ENCODE results near the gene SKA3. TPM values are rescaled to one million over a fixed set of nuclear protein-coding genes. Genes with fewer than 3 reads are reported as not detected.

The SKA3 gene
- total and polyA plus RNA-seq, 2 donors from 2014 or later: 0.47 to 1.9 TPM

DNA sequence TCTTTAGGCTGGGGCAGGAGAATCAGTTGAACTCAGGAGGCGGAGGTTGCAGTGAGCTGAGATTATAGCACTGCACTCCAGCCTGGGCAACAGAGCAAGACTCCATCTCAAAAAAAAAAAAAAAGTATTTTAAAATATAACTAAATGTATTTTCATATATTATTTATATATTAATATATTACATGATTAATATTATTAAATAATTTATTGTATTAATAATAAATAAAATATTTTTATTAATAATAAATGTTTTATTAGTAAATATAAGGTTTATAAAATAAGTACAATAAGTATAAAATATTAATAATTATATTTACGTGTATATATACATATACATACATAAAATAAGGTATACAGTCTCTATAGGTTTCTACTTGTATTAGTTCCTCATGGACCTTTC lies 56.8 kb downstream of the SKA3 start:
- no peak overlapping the region for H3K4me3 ChIP-seq (ENCODE audit: low read length in 3 of 3)
- no peak overlapping the region for H3K27ac ChIP-seq (ENCODE audit: low read depth in 2 of 2, low read length in 2 of 2)
- TF ChIP-seq, protein P1, sequence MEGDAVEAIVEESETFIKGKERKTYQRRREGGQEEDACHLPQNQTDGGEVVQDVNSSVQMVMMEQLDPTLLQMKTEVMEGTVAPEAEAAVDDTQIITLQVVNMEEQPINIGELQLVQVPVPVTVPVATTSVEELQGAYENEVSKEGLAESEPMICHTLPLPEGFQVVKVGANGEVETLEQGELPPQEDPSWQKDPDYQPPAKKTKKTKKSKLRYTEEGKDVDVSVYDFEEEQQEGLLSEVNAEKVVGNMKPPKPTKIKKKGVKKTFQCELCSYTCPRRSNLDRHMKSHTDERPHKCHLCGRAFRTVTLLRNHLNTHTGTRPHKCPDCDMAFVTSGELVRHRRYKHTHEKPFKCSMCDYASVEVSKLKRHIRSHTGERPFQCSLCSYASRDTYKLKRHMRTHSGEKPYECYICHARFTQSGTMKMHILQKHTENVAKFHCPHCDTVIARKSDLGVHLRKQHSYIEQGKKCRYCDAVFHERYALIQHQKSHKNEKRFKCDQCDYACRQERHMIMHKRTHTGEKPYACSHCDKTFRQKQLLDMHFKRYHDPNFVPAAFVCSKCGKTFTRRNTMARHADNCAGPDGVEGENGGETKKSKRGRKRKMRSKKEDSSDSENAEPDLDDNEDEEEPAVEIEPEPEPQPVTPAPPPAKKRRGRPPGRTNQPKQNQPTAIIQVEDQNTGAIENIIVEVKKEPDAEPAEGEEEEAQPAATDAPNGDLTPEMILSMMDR (IDR thresholded peaks at IDR 0.05; ENCODE audit: borderline replicate concordance, extremely low read depth, insufficient read depth): no peak
- intact Hi-C loops (cut with DNase I): loop anchor here (10.0 kb wide), 1 partner anchor 355 kb away; no protein-coding TSS in a partner anchor
- H3K9me3 ChIP-seq (ENCODE audit: control insufficient read depth in 2 of 3, insufficient read depth in 1 of 3, low read length in 3 of 3): no peaks in the 10 kb centered on the region
- no peaks in the 10 kb centered on the region for H3K27me3 ChIP-seq (ENCODE audit: control insufficient read depth, insufficient read depth, low read length)
- DNase-seq: no peak
- H3K4me1 ChIP-seq (ENCODE audit: control insufficient read depth in 2 of 3, insufficient read depth in 2 of 3, low read depth in 1 of 3, low read length in 3 of 3): no peaks in the 10 kb centered on the region
- no peak overlapping the region for H3K9ac ChIP-seq (ENCODE audit: low read length in 3 of 3)
- FAIRE-seq: peak; percentile 93
- H3K36me3 ChIP-seq (ENCODE audit: control insufficient read depth in 2 of 3, insufficient read depth in 3 of 3, low read length in 3 of 3): no peaks in the 10 kb centered on the region

DNA sequence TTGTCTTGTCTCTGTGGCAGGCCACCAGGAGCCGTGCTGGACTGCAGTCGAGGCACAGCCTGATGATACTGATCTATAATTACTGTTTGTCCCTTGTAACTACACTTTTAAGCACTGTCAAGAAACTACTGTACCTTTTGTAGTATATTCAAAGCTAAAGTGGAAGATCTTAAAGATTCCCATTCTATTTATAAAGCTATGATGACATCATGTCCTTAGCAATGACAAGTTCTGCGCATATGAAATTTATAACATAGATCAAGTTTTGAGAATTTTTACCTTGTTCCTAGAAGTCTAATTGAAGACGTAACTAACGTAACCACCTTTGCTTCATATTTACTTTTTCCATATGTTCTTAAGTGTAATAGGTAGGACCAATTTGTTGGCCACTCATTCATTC lies 58.2 kb downstream of the SKA3 start:
- Histone ChIP-seq H3K4me1 (ENCODE audit: control insufficient read depth in 2 of 3, insufficient read depth in 2 of 3, low read depth in 1 of 3, low read length in 3 of 3) (no peaks in the 10 kb centered on the region), H3K27ac (ENCODE audit: low read depth in 2 of 2, low read length in 2 of 2) (no peak overlapping the region), H3K27me3 (ENCODE audit: control insufficient read depth, insufficient read depth, low read length) (no peaks in the 10 kb centered on the region), H3K9me3 (ENCODE audit: control insufficient read depth in 2 of 3, insufficient read depth in 1 of 3, low read length in 3 of 3) (no peaks in the 10 kb centered on the region), H3K4me3 (ENCODE audit: low read length in 3 of 3) (no peak overlapping the region), H3K36me3 (ENCODE audit: control insufficient read depth in 2 of 3, insufficient read depth in 3 of 3, low read length in 3 of 3) (no peaks in the 10 kb centered on the region), H3K9ac (ENCODE audit: low read length in 3 of 3) (no peak overlapping the region)
- DNase-seq: no peak
- no peak for FAIRE-seq
- intact Hi-C loops (cut with DNase I): loop anchor here (10.0 kb wide), 1 partner anchor 357 kb away; no protein-coding TSS in a partner anchor
- TF ChIP-seq, protein P1 (IDR thresholded peaks at IDR 0.05; ENCODE audit: borderline replicate concordance, extremely low read depth, insufficient read depth): no peak

DNA sequence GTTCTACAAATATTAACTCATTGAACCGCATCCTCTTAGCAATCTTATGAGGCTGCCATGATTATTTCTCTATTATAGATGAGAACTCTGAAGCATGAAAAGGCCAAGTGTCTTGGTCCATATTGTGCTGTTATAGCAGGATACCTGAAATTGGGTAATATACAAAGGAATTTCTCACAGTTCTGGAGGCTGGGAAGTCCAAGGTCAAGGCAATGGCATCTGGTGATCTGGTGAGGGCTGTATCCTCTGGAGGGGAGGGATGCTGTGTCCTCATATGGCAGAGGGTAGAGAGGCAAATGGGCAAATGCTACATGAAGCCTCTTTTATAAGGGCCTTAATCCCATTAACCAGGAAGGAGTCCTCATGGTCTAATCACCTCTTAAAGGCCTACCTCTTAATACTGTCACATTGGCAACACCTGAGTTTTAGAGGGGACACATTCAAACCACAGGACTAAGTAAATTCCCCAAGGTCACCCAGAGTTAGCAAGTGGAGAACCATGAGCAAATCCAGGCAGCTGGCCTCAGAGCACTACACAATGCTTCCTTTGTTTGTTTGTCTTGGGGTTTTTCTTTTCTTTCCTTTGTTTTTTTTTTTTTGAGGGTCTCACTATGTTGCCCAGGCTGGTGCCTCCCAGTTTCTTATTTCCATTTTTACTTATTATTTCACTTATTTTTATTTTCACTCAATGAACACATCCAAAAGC lies 59.1 kb downstream of the SKA3 start:
- no peaks in the 10 kb centered on the region for H3K9me3 ChIP-seq (ENCODE audit: control insufficient read depth in 2 of 3, insufficient read depth in 1 of 3, low read length in 3 of 3)
- no peak overlapping the region for H3K27ac ChIP-seq (ENCODE audit: low read depth in 2 of 2, low read length in 2 of 2)
- H3K36me3 ChIP-seq (ENCODE audit: control insufficient read depth in 2 of 3, insufficient read depth in 3 of 3, low read length in 3 of 3): no peaks in the 10 kb centered on the region
- no peaks in the 10 kb centered on the region for H3K4me1 ChIP-seq (ENCODE audit: control insufficient read depth in 2 of 3, insufficient read depth in 2 of 3, low read depth in 1 of 3, low read length in 3 of 3)
- no peak overlapping the region for H3K9ac ChIP-seq (ENCODE audit: low read length in 3 of 3)
- no peak for FAIRE-seq
- no peak overlapping the region for H3K4me3 ChIP-seq (ENCODE audit: low read length in 3 of 3)
- H3K27me3 ChIP-seq (ENCODE audit: control insufficient read depth, insufficient read depth, low read length): no peaks in the 10 kb centered on the region
- intact Hi-C loops (cut with DNase I): loop anchor here (10.0 kb wide), 1 partner anchor 358 kb away; no protein-coding TSS in a partner anchor
- no peak for DNase-seq
- TF ChIP-seq, protein P1 (IDR thresholded peaks at IDR 0.05; ENCODE audit: borderline replicate concordance, extremely low read depth, insufficient read depth): no peak
